Keratinocyte (primary cell): Measurements from ENCODE around the gene STPG4. TPM values are rescaled to one million over a fixed set of nuclear protein-coding genes. Genes with fewer than 3 reads are reported as not detected.

Experiments used
- DNase-seq: peaks from one replicate; pipeline ENCODE4 v3.0.0-alpha.2; 2011; ENCODE audit warnings: low read depth, missing footprints, low spot score
- FAIRE-seq: peaks from 2 replicates; lab custom pipeline; 2011; peaks lifted over from hg19 to GRCh38; lab: Jason Lieb, UNC
- H2AFZ ChIP-seq: 2 replicates; pipeline ENCODE4 v1.6.0; 2012; ENCODE audit warnings: low read length, control low read depth, inconsistent platforms; ENCODE audit not compliant: control insufficient read depth
- H3K27ac ChIP-seq: 2 replicates; pipeline ENCODE4 v1.5.1; 2011; ENCODE audit warnings: low read length; ENCODE audit not compliant: control insufficient read depth, insufficient read depth
- H3K27me3 ChIP-seq: 3 replicates; pipeline ENCODE4 v1.6.0; 2011; ENCODE audit warnings: low read length; ENCODE audit not compliant: control insufficient read depth, insufficient read depth; ENCODE audit errors: extremely low read depth
- H3K36me3 ChIP-seq, 2 experiments: 2 replicates in 1 of 2; 3 replicates in 1 of 2; pipeline ENCODE4 v1.5.1; 2011; ENCODE audit warnings: low read length in 2 of 2, mild to moderate bottlenecking in 1 of 2; ENCODE audit not compliant: control insufficient read depth in 2 of 2, insufficient read depth in 2 of 2; ENCODE audit errors: extremely low read depth in 1 of 2
- H3K4me1 ChIP-seq: 3 replicates; pipeline ENCODE4 v1.5.1; 2011; ENCODE audit warnings: low read length; ENCODE audit not compliant: control insufficient read depth, insufficient read depth; ENCODE audit errors: extremely low read depth
- H3K4me2 ChIP-seq: 3 replicates; pipeline ENCODE4 v1.6.0; 2011; ENCODE audit warnings: low read depth, low read length; ENCODE audit not compliant: control insufficient read depth, insufficient read depth; ENCODE audit errors: extremely low read depth
- H3K4me3 ChIP-seq, 3 experiments: fragments of 200-600 bp in 1 of 3; sonication (generic) in 1 of 3; 2 replicates in 2 of 3; 3 replicates in 1 of 3; pipeline ENCODE4 v1.5.1; 2011 to 2016; ENCODE audit warnings: low read length in 3 of 3, mild to moderate bottlenecking in 3 of 3, control low read depth in 2 of 3, inconsistent platforms in 1 of 3, low read depth in 1 of 3, mixed read lengths in 1 of 3, mixed run types in 1 of 3, moderate library complexity in 1 of 3; ENCODE audit not compliant: control insufficient read depth in 2 of 3, insufficient read depth in 2 of 3; ENCODE audit errors: extremely low read depth in 1 of 3
- H3K79me2 ChIP-seq: 2 replicates; pipeline ENCODE4 v1.6.0; 2012; ENCODE audit warnings: low read length; ENCODE audit not compliant: control insufficient read depth, insufficient read depth
- H3K9ac ChIP-seq: 3 replicates; pipeline ENCODE4 v1.6.0; 2011; ENCODE audit warnings: low read length; ENCODE audit not compliant: control insufficient read depth, insufficient read depth; ENCODE audit errors: extremely low read depth
- H3K9me1 ChIP-seq: 3 replicates; pipeline ENCODE4 v1.6.0; 2011; ENCODE audit warnings: low read length; ENCODE audit not compliant: control insufficient read depth, insufficient read depth; ENCODE audit errors: extremely low read depth
- H3K9me3 ChIP-seq: 2 replicates; pipeline ENCODE4 v1.5.1; 2012; ENCODE audit warnings: low read depth, low read length; ENCODE audit not compliant: control insufficient read depth
- H4K20me1 ChIP-seq: 3 replicates; pipeline ENCODE4 v1.6.0; 2011; ENCODE audit warnings: low read length; ENCODE audit not compliant: control insufficient read depth, insufficient read depth; ENCODE audit errors: extremely low read depth
- EZH2 ChIP-seq: IDR thresholded peaks from one replicate; pipeline ENCODE4 v1.6.1; 2012; ENCODE audit warnings: inconsistent platforms, mild to moderate bottlenecking, low read length, moderate library complexity
- dilution Hi-C: fragments of 300-500 bp; cut with MboI; formaldehyde crosslinking; loops from one replicate; pipeline ENCODE4 v1.7.0; 2020; ENCODE audit warnings: low sequenced_read_pairs; ENCODE audit not compliant: extremely low pct_ligation_motif_present
- polyA plus RNA-seq, 5 experiments: library from polyadenylated mRNA; depleted of rRNA in 3 of 5; stranded (reverse) in 3 of 5; stranded (forward) in 1 of 5; unstranded in 1 of 5; fragments of >200 nt; gene quantifications; 1 replicate in 1 of 5; 2 replicates in 3 of 5; 3 replicates in 1 of 5; pipeline versions ENCODE4 v1.2.1 to v1.2.3, GENCODE V29; 2011 to 2012; ENCODE audit warnings: missing spikeins in 2 of 5, low read depth in 1 of 5, low replicate concordance in 1 of 5
- TF ChIP-seq, protein P1 (sequence below), 3 experiments: IDR thresholded peaks in 1 of 3; conservative IDR thresholded peaks in 1 of 3; optimal IDR thresholded peaks in 1 of 3; 2 replicates in 2 of 3; 3 replicates in 1 of 3; pipeline versions ENCODE3 to v1.5.1; 2011; ENCODE audit warnings: low read length in 3 of 3, mild to moderate bottlenecking in 3 of 3, moderate library complexity in 2 of 3, control low read depth in 1 of 3, inconsistent platforms in 1 of 3; ENCODE audit not compliant: insufficient read depth in 2 of 3; ENCODE audit errors: extremely low read depth in 1 of 3

Gene STPG4
- polyA plus RNA-seq, 1 donor (not counting 4 experiments of a cell fraction or from before 2014, with no cell fraction given), result 0.26 TPM

DNA sequence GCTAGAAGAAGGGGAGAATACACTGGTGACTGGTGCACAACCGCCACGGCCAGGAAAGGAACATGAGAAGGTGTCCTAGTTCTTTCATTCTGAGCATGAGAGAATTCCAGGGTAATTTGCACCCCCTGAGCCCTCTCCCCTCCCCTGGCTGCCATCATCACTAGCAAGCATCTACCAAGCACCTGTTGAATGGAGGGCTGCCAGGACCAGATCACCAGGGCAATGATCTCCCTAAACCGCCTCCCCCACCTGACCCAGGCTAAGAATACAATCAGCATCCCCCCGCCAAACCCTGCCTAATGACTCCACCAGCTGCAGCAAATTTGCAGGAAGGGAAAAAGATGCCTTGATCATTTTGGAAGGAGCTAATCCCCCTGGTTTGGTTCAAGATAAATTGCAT is 100.2 kb downstream of the STPG4 start:
- peaks cover 7 to 14% of the 10 kb centered on the region in 2 experiments for H3K36me3 ChIP-seq

DNA sequence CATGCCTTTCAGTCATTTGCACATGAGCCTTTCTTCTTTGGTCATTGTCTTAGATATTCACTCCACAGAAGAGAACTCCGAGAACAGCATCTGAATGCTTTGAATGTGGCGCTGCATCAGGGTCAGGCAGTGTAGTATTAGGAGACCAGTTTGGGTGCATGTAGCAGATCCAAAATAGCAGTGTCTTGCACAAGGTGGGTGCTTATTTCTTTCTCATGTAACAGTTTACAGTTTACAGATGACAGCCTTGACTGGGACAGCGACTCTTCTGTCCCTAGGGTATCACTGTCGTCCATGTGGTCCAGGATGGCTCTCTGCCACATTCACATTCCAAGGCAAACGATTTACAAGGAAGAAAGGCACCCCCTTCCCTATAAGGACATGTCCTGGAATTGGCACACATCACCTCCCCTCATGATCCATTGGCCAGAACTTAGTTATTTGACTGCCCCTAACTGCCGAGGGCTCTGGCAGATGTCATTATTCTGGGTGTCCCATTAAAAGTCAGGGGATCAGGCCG is 101.0 kb downstream of the STPG4 start:
- Histone ChIP-seq H3K9me3 (no peaks in the 10 kb centered on the region), H4K20me1 (no peaks in the 10 kb centered on the region), H3K9ac (no peak overlapping the region), H3K36me3 (peaks cover 11 to 19% of the 10 kb centered on the region in 2 experiments), H3K9me1 (peaks cover 3% of the 10 kb centered on the region), H3K4me1 (no peaks in the 10 kb centered on the region), H3K27ac (no peak overlapping the region), H3K79me2 (no peaks in the 10 kb centered on the region), H3K4me3 (no peak overlapping the region), H3K27me3 (no peaks in the 10 kb centered on the region), H3K4me2 (no peak overlapping the region), H2AFZ (no peak overlapping the region)
- TF ChIP-seq EZH2, result no peak
- TF ChIP-seq, protein P1, sequence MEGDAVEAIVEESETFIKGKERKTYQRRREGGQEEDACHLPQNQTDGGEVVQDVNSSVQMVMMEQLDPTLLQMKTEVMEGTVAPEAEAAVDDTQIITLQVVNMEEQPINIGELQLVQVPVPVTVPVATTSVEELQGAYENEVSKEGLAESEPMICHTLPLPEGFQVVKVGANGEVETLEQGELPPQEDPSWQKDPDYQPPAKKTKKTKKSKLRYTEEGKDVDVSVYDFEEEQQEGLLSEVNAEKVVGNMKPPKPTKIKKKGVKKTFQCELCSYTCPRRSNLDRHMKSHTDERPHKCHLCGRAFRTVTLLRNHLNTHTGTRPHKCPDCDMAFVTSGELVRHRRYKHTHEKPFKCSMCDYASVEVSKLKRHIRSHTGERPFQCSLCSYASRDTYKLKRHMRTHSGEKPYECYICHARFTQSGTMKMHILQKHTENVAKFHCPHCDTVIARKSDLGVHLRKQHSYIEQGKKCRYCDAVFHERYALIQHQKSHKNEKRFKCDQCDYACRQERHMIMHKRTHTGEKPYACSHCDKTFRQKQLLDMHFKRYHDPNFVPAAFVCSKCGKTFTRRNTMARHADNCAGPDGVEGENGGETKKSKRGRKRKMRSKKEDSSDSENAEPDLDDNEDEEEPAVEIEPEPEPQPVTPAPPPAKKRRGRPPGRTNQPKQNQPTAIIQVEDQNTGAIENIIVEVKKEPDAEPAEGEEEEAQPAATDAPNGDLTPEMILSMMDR (optimal IDR thresholded peaks at IDR 0.05 in 1 of 3, IDR thresholded peaks at IDR 0.05 in 1 of 3, conservative IDR thresholded peaks at IDR 0.05 in 1 of 3; ENCODE audit: extremely low read depth in 1 of 3, insufficient read depth in 2 of 3, low read length in 3 of 3), result no peak
- dilution Hi-C loops, result no loop called here
- FAIRE-seq (no peak), DNase-seq (no peak)

More for the DNA sequence above, 100.2 kb downstream of the STPG4 start:
- DNase-seq (no peak), FAIRE-seq (no peak)
- no peaks in the 10 kb centered on the region for H3K27me3 ChIP-seq
- H3K27ac ChIP-seq, result no peak overlapping the region
- no peaks in the 10 kb centered on the region for H3K79me2 ChIP-seq
- no peak overlapping the region for H3K9ac ChIP-seq
- dilution Hi-C loops, result no loop called here
- H4K20me1 ChIP-seq, result no peaks in the 10 kb centered on the region
- H3K4me2 ChIP-seq, result no peak overlapping the region
- no peaks in the 10 kb centered on the region for H3K9me3 ChIP-seq
- no peak overlapping the region for H3K4me3 ChIP-seq
- no peak for TF ChIP-seq EZH2
- TF ChIP-seq, protein P1 (optimal IDR thresholded peaks at IDR 0.05 in 1 of 3, IDR thresholded peaks at IDR 0.05 in 1 of 3, conservative IDR thresholded peaks at IDR 0.05 in 1 of 3; ENCODE audit: extremely low read depth in 1 of 3, insufficient read depth in 2 of 3, low read length in 3 of 3), result no peak
- no peaks in the 10 kb centered on the region for H3K4me1 ChIP-seq
- H3K9me1 ChIP-seq, result peaks cover 3% of the 10 kb centered on the region
- no peak overlapping the region for H2AFZ ChIP-seq
